Measurements from ENCODE around the gene WLS. TPM values are rescaled to one million over a fixed set of nuclear protein-coding genes. Genes with fewer than 3 reads are reported as not detected.

Gene WLS
- total RNA-seq, 1 donor from 2014 or later: 187 TPM

DNA sequence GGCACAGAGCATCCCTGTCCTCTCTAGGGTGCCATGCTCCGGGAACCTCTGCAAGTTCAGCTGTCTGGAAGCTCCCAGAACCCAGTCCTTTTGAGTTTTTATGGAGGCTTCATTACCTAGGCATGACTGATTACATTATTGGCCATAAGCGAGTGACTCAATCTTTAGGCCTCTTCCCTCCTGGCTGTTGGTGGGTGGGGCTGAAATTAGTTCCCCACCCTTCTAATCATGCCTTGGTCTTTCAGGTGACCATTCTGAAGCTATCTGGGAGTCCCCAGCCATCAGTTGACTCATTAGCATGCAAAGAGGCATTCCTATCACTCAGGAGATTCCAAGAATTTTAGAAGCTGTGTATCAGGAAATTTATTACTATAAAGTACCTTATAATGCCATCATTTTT, 46.6 kb downstream of the WLS start:
- H3K4me1 Mint-ChIP-seq (ENCODE audit: low read depth, unreplicated experiment): peaks cover 9% of the 10 kb centered on the region
- H3K36me3 Mint-ChIP-seq (ENCODE audit: low read depth, unreplicated experiment): peaks cover 22% of the 10 kb centered on the region
- no peaks in the 10 kb centered on the region for H3K27me3 ChIP-seq (ENCODE audit: insufficient read depth, low read length)
- peaks cover 6% of the 10 kb centered on the region for H4K20me1 ChIP-seq (ENCODE audit: insufficient read depth, low read length)
- no peak overlapping the region for H3K27ac ChIP-seq (ENCODE audit: low read depth, low read length)
- peaks cover 4% of the 10 kb centered on the region for H3K4me1 ChIP-seq (ENCODE audit: insufficient read depth, low read length)
- H3K9me3 ChIP-seq (ENCODE audit: insufficient read depth, low read depth, low read length): no peaks in the 10 kb centered on the region
- no peak overlapping the region for H3K4me2 ChIP-seq (ENCODE audit: low read length)
- no peak overlapping the region for H3K9ac ChIP-seq (ENCODE audit: low read length)
- no peak overlapping the region for H3K4me3 Mint-ChIP-seq (ENCODE audit: unreplicated experiment)
- H3K27ac Mint-ChIP-seq (ENCODE audit: unreplicated experiment): no peak overlapping the region
- no peak overlapping the region for H2AFZ ChIP-seq (ENCODE audit: low read depth, low read length)
- no peaks in the 10 kb centered on the region for H3K9me3 Mint-ChIP-seq (ENCODE audit: unreplicated experiment)
- peaks cover 21% of the 10 kb centered on the region for H3K36me3 ChIP-seq (ENCODE audit: insufficient read depth, low read length)
- TF ChIP-seq EZH2 (IDR thresholded peaks at IDR 0.05; ENCODE audit: insufficient read depth, low read length) (no peak), CTCF (IDR thresholded peaks at IDR 0.05; ENCODE audit: insufficient read depth, low read depth, low read length) (no peak)
- DNase-seq (ENCODE audit: low read depth) (peak; percentile 16), FAIRE-seq (no peak)
- no peaks in the 10 kb centered on the region for H3K27me3 Mint-ChIP-seq (ENCODE audit: low read depth, unreplicated experiment)
- H3K4me3 ChIP-seq (ENCODE audit: insufficient read depth, low read depth, low read length): no peak overlapping the region
- peaks cover 14% of the 10 kb centered on the region for H3K79me2 ChIP-seq (ENCODE audit: insufficient read depth, low read length)

DNA sequence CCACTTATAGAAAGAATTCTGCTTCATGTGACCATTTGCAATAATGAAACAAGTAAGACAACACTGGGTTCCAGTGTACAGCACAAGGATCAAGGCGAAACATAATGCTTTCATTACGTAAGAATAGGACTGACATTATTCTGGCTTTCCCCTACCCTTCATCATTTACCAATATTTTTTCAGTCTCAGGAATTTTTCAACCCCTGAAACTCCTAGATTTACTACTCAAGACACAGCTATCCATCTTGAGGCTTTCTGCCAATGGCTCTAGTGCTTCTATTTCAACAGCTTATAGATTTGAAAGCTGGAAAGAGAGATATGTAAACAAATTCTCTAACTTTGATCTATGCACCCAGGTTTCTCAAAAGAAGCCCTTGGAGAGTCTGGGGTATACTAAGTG, 48.4 kb downstream of the WLS start:
- H3K79me2 ChIP-seq (ENCODE audit: insufficient read depth, low read length): peaks cover 7% of the 10 kb centered on the region
- DNase-seq (ENCODE audit: low read depth): no peak
- no peaks in the 10 kb centered on the region for H3K27me3 Mint-ChIP-seq (ENCODE audit: low read depth, unreplicated experiment)
- peaks cover 15% of the 10 kb centered on the region for H3K4me1 Mint-ChIP-seq (ENCODE audit: low read depth, unreplicated experiment)
- no peak overlapping the region for H2AFZ ChIP-seq (ENCODE audit: low read depth, low read length)
- no peak overlapping the region for H3K4me2 ChIP-seq (ENCODE audit: low read length)
- H3K36me3 ChIP-seq (ENCODE audit: insufficient read depth, low read length): peaks cover 9% of the 10 kb centered on the region
- no peak overlapping the region for H3K9ac ChIP-seq (ENCODE audit: low read length)
- H3K9me3 ChIP-seq (ENCODE audit: insufficient read depth, low read depth, low read length): no peaks in the 10 kb centered on the region
- H3K27me3 ChIP-seq (ENCODE audit: insufficient read depth, low read length): no peaks in the 10 kb centered on the region
- peaks cover 15% of the 10 kb centered on the region for H3K4me1 ChIP-seq (ENCODE audit: insufficient read depth, low read length)
- no peak overlapping the region for H3K27ac ChIP-seq (ENCODE audit: low read depth, low read length)
- H3K4me3 Mint-ChIP-seq (ENCODE audit: unreplicated experiment): no peak overlapping the region
- no peak overlapping the region for H3K27ac Mint-ChIP-seq (ENCODE audit: unreplicated experiment)
- H3K9me3 Mint-ChIP-seq (ENCODE audit: unreplicated experiment): peaks cover 2% of the 10 kb centered on the region
- TF ChIP-seq CTCF (IDR thresholded peaks at IDR 0.05; ENCODE audit: insufficient read depth, low read depth, low read length): no peak
- TF ChIP-seq EZH2 (IDR thresholded peaks at IDR 0.05; ENCODE audit: insufficient read depth, low read length): no peak
- peaks cover 6% of the 10 kb centered on the region for H4K20me1 ChIP-seq (ENCODE audit: insufficient read depth, low read length)
- FAIRE-seq: no peak
- no peak overlapping the region for H3K4me3 ChIP-seq (ENCODE audit: insufficient read depth, low read depth, low read length)
- H3K36me3 Mint-ChIP-seq (ENCODE audit: low read depth, unreplicated experiment): peaks cover 21% of the 10 kb centered on the region

- peak overlapping the region; percentile 37 for H3K27ac Mint-ChIP-seq (ENCODE audit: unreplicated experiment)
- FAIRE-seq (no peak), DNase-seq (ENCODE audit: low read depth) (no peak)
- H3K9me3 Mint-ChIP-seq (ENCODE audit: unreplicated experiment): peaks cover 2% of the 10 kb centered on the region
- Histone ChIP-seq H4K20me1 (ENCODE audit: insufficient read depth, low read length) (peaks cover 6% of the 10 kb centered on the region), H3K4me2 (ENCODE audit: low read length) (no peak overlapping the region), H3K36me3 (ENCODE audit: insufficient read depth, low read length) (peaks cover 5% of the 10 kb centered on the region), H3K9ac (ENCODE audit: low read length) (no peak overlapping the region), H3K27ac (ENCODE audit: low read depth, low read length) (no peak overlapping the region), H2AFZ (ENCODE audit: low read depth, low read length) (no peak overlapping the region), H3K79me2 (ENCODE audit: insufficient read depth, low read length) (peaks cover 17% of the 10 kb centered on the region), H3K9me3 (ENCODE audit: insufficient read depth, low read depth, low read length) (no peaks in the 10 kb centered on the region), H3K27me3 (ENCODE audit: insufficient read depth, low read length) (no peaks in the 10 kb centered on the region), H3K4me3 (ENCODE audit: insufficient read depth, low read depth, low read length) (no peak overlapping the region), H3K4me1 (ENCODE audit: insufficient read depth, low read length) (peaks cover 37% of the 10 kb centered on the region)
- H3K4me3 Mint-ChIP-seq (ENCODE audit: unreplicated experiment): no peak overlapping the region
- no peak for TF ChIP-seq CTCF (IDR thresholded peaks at IDR 0.05; ENCODE audit: insufficient read depth, low read depth, low read length)
- no peak for TF ChIP-seq EZH2 (IDR thresholded peaks at IDR 0.05; ENCODE audit: insufficient read depth, low read length)
- no peaks in the 10 kb centered on the region for H3K27me3 Mint-ChIP-seq (ENCODE audit: low read depth, unreplicated experiment)
- peaks cover 30% of the 10 kb centered on the region for H3K4me1 Mint-ChIP-seq (ENCODE audit: low read depth, unreplicated experiment)
- H3K36me3 Mint-ChIP-seq (ENCODE audit: low read depth, unreplicated experiment): peaks cover 19% of the 10 kb centered on the region
These were observed 51.2 kb downstream of the WLS start for GRCh38 chr1:68181165-68181556.
